Measurements from ENCODE around the gene CD48. TPM values are rescaled to one million over a fixed set of nuclear protein-coding genes. Genes with fewer than 3 reads are reported as not detected.

The CD48 gene
- total RNA-seq, 2 experiments from 2014 or later = 387 to 395 TPM

GRCh38 chr1:160646180-160646579 is 65.4 kb downstream of the CD48 start:
- no peaks in the 10 kb centered on the region for H3K27me3 Mint-ChIP-seq
- H3K4me1 Mint-ChIP-seq (ENCODE audit: low read depth) = peaks cover 78% of the 10 kb centered on the region
- Histone ChIP-seq H3K4me1 (ENCODE audit: insufficient read depth, low read length) (peaks cover 36% of the 10 kb centered on the region), H3K9me3 (ENCODE audit: control insufficient read depth in 1 of 2, insufficient read depth in 1 of 2, low read length in 2 of 2) (no peaks in the 10 kb centered on the region), H3K36me3 (ENCODE audit: insufficient read depth, low read length) (peaks cover 7% of the 10 kb centered on the region), H3K27ac (ENCODE audit: low read depth in 1 of 2, low read length in 2 of 2) (peak overlapping the region; percentile 68 to 76), H3K27me3 (ENCODE audit: control insufficient read depth in 1 of 2, insufficient read depth in 2 of 2, low read length in 2 of 2) (no peaks in the 10 kb centered on the region), H3K4me3 (ENCODE audit: low read length) (peak overlapping the region; percentile 69)
- H3K9me3 Mint-ChIP-seq = no peaks in the 10 kb centered on the region
- POLR2A ChIA-PET = interaction anchor here (0.6 to 5.7 kb wide), 12 partner anchors 9 to 218 kb away, joined by 3 to 74 read pairs (median 8); no protein-coding TSS in a partner anchor
- peaks cover 36% of the 10 kb centered on the region for H3K36me3 Mint-ChIP-seq (ENCODE audit: low read depth)
- H3K27ac Mint-ChIP-seq = peak overlapping the region; percentile 97
- TF ChIP-seq CTCF (IDR thresholded peaks at IDR 0.05) = no peak
- ATAC-seq (ENCODE audit: poor library complexity) (no peak), DNase-seq (no peak)
- CTCF ChIA-PET = interaction anchor here (1.2 to 3.2 kb wide), 5 partner anchors 24 to 96 kb away, joined by 3 to 27 read pairs (median 5); no protein-coding TSS in a partner anchor
- intact Hi-C loops (cut with DNase I, micrococcal nuclease) = loop anchor here (2.0 to 5.0 kb wide), 3 partner anchors 15 to 71 kb away; no protein-coding TSS in a partner anchor
- H3K4me3 Mint-ChIP-seq = peak overlapping the region; percentile 97

- no peaks in the 10 kb centered on the region for H3K27me3 Mint-ChIP-seq
- H3K27ac Mint-ChIP-seq = peak overlapping the region; percentile 97
- H3K4me3 Mint-ChIP-seq = peak overlapping the region; percentile 97
- ATAC-seq (ENCODE audit: poor library complexity) = no peak
- Histone ChIP-seq H3K27me3 (ENCODE audit: control insufficient read depth in 1 of 2, insufficient read depth in 2 of 2, low read length in 2 of 2) (no peaks in the 10 kb centered on the region), H3K9me3 (ENCODE audit: control insufficient read depth in 1 of 2, insufficient read depth in 1 of 2, low read length in 2 of 2) (no peaks in the 10 kb centered on the region), H3K4me3 (ENCODE audit: low read length) (peak overlapping the region; percentile 69), H3K27ac (ENCODE audit: low read depth in 1 of 2, low read length in 2 of 2) (peak overlapping the region; percentile 68 to 76), H3K36me3 (ENCODE audit: insufficient read depth, low read length) (peaks cover 7% of the 10 kb centered on the region), H3K4me1 (ENCODE audit: insufficient read depth, low read length) (peaks cover 38% of the 10 kb centered on the region)
- H3K36me3 Mint-ChIP-seq (ENCODE audit: low read depth) = peaks cover 40% of the 10 kb centered on the region
- intact Hi-C loops (cut with DNase I, micrococcal nuclease) = loop anchor here (2.0 to 5.0 kb wide), 3 partner anchors 15 to 72 kb away; no protein-coding TSS in a partner anchor
- no peak for TF ChIP-seq CTCF (IDR thresholded peaks at IDR 0.05)
- peaks cover 78% of the 10 kb centered on the region for H3K4me1 Mint-ChIP-seq (ENCODE audit: low read depth)
- CTCF ChIA-PET = interaction anchor here (0.6 to 3.2 kb wide), 4 partner anchors 16 to 95 kb away, joined by 3 to 27 read pairs (median 4); no protein-coding TSS in a partner anchor
- DNase-seq = no peak
- POLR2A ChIA-PET = interaction anchor here (0.6 to 5.7 kb wide), 10 partner anchors 9 to 217 kb away, joined by 3 to 74 read pairs (median 12); no protein-coding TSS in a partner anchor
- no peaks in the 10 kb centered on the region for H3K9me3 Mint-ChIP-seq
These were observed 66.1 kb downstream of the CD48 start for GRCh38 chr1:160645386-160646130.

- peak overlapping the region; percentile 97 for H3K27ac Mint-ChIP-seq
- no peaks in the 10 kb centered on the region for H3K9me3 Mint-ChIP-seq
- no peak for DNase-seq
- peaks cover 46% of the 10 kb centered on the region for H3K36me3 Mint-ChIP-seq (ENCODE audit: low read depth)
- Histone ChIP-seq H3K4me1 (ENCODE audit: insufficient read depth, low read length) (peaks cover 42% of the 10 kb centered on the region), H3K4me3 (ENCODE audit: low read length) (peak overlapping the region; percentile 69), H3K27me3 (ENCODE audit: control insufficient read depth in 1 of 2, insufficient read depth in 2 of 2, low read length in 2 of 2) (no peaks in the 10 kb centered on the region), H3K36me3 (ENCODE audit: insufficient read depth, low read length) (peaks cover 7% of the 10 kb centered on the region), H3K27ac (ENCODE audit: low read depth in 1 of 2, low read length in 2 of 2) (peak overlapping the region; percentile 27 to 68), H3K9me3 (ENCODE audit: control insufficient read depth in 1 of 2, insufficient read depth in 1 of 2, low read length in 2 of 2) (no peaks in the 10 kb centered on the region)
- intact Hi-C loops (cut with DNase I, micrococcal nuclease) = no loop called here
- CTCF ChIA-PET = interaction anchor here (3.2 kb wide), 1 partner anchor 30 kb away, joined by 27 read pairs; no protein-coding TSS in a partner anchor
- H3K4me1 Mint-ChIP-seq (ENCODE audit: low read depth) = peaks cover 86% of the 10 kb centered on the region
- no peak for ATAC-seq (ENCODE audit: poor library complexity)
- peak overlapping the region; percentile 97 for H3K4me3 Mint-ChIP-seq
- POLR2A ChIA-PET = interaction anchor here (1.1 to 5.7 kb wide), 4 partner anchors 16 to 133 kb away, joined by 3 to 74 read pairs (median 40); no protein-coding TSS in a partner anchor
- TF ChIP-seq CTCF (IDR thresholded peaks at IDR 0.05) = no peak
- no peaks in the 10 kb centered on the region for H3K27me3 Mint-ChIP-seq
These were observed 67.2 kb downstream of the CD48 start for GRCh38 chr1:160644399-160644798.

Data from CD4-positive, alpha-beta T cell (primary cell).